GM12878 (cell line): ENCODE measurements around the gene SFXN5.

Experiments
- CTCF ChIP-seq, 3 experiments: IDR thresholded peaks in 2 of 3; conservative IDR thresholded peaks in 1 of 3; 2 replicates each; pipeline ENCODE4 v1.5.1; 2011; ENCODE audit warnings: low read depth in 3 of 3, low read length in 3 of 3, mild to moderate bottlenecking in 3 of 3, control low read depth in 2 of 3, moderate library complexity in 2 of 3, inconsistent platforms in 1 of 3, mixed read lengths in 1 of 3; ENCODE audit not compliant: control insufficient read depth in 2 of 3, insufficient read depth in 1 of 3; ENCODE audit errors: extremely low read depth in 1 of 3
- ESRRA ChIP-seq: IDR thresholded peaks from 2 replicates; pipeline ENCODE4 v1.6.1; 2012; ENCODE audit warnings: mild to moderate bottlenecking, low read length, improper control_type of control experiment
- FOXK2 ChIP-seq: fragments of 450-650 bp; IDR thresholded peaks from 2 replicates; pipeline ENCODE4 v1.6.1; 2017; ENCODE audit warnings: mild to moderate bottlenecking, moderate library complexity
- NFIC ChIP-seq: IDR thresholded peaks from 2 replicates; pipeline ENCODE4 v1.6.1; 2012; ENCODE audit warnings: low read depth, mild to moderate bottlenecking, inconsistent platforms, low read length, moderate library complexity
- POLR2A ChIP-seq: IDR thresholded peaks from 2 replicates; pipeline ENCODE4 v1.6.1; 2011; ENCODE audit warnings: low read depth, mild to moderate bottlenecking, low read length
- RAD21 ChIP-seq: IDR thresholded peaks from 2 replicates; pipeline ENCODE4 v1.6.1; 2011; ENCODE audit warnings: mild to moderate bottlenecking, low read depth, low read length, moderate library complexity; ENCODE audit not compliant: insufficient read depth

- TF ChIP-seq RAD21 (no peak), POLR2A (no peak), ESRRA (no peak), CTCF (IDR thresholded peaks at IDR 0.05 in 2 of 3, conservative IDR thresholded peaks at IDR 0.05 in 1 of 3; ENCODE audit: control insufficient read depth in 2 of 3, extremely low read depth in 1 of 3, insufficient read depth in 1 of 3, low read depth in 3 of 3, low read length in 3 of 3) (no peak), FOXK2 (no peak), NFIC (no peak)
Observed at GRCh38 chr2:73031095-73031678, 40.3 kb downstream of the SFXN5 start.
